H9 (cell line): ENCODE measurements around the gene SCN8A. TPM values are rescaled to one million over a fixed set of nuclear protein-coding genes. Genes with fewer than 3 reads are reported as not detected.

ENCODE experiments used
- DNase-seq: peaks from one replicate; pipeline ENCODE4 v3.0.0-alpha.2; 2017
- H2AFZ ChIP-seq: one replicate; pipeline ENCODE4 v1.6.1; 2013; ENCODE audit warnings: mild to moderate bottlenecking, low read length, control low read depth, moderate library complexity
- H2AK5ac ChIP-seq: 2 replicates; pipeline ENCODE4 v1.6.1; 2013; ENCODE audit warnings: low read length, control low read depth, mixed read lengths; ENCODE audit not compliant: insufficient read length
- H2BK120ac ChIP-seq: one replicate; pipeline ENCODE4 v1.6.1; 2013; ENCODE audit warnings: low read depth, mild to moderate bottlenecking, low read length, control low read depth, inconsistent platforms; ENCODE audit not compliant: poor library complexity, severe bottlenecking
- H2BK12ac ChIP-seq: 2 replicates; pipeline ENCODE4 v1.6.1; 2013; ENCODE audit warnings: low read length, control low read depth, mixed read lengths, low read depth; ENCODE audit not compliant: insufficient read length
- H2BK15ac ChIP-seq: 2 replicates; pipeline ENCODE4 v1.6.1; 2013; ENCODE audit warnings: low read depth, low read length, control low read depth
- H2BK20ac ChIP-seq: one replicate; pipeline ENCODE4 v1.6.1; 2013; ENCODE audit warnings: low read depth, mild to moderate bottlenecking, low read length, control low read depth, inconsistent platforms; ENCODE audit not compliant: poor library complexity, severe bottlenecking
- H2BK5ac ChIP-seq: 2 replicates; pipeline ENCODE4 v1.6.1; 2013; ENCODE audit warnings: low read length, control low read depth, mixed read lengths; ENCODE audit not compliant: insufficient read length
- H3K14ac ChIP-seq: 2 replicates; pipeline ENCODE4 v1.6.1; 2013; ENCODE audit warnings: low read length, control low read depth; ENCODE audit not compliant: insufficient read depth
- H3K18ac ChIP-seq: 2 replicates; pipeline ENCODE4 v1.6.1; 2013; ENCODE audit warnings: low read depth, mild to moderate bottlenecking, mixed read lengths, low read length, control low read depth; ENCODE audit not compliant: insufficient read length
- H3K23ac ChIP-seq: 2 replicates; pipeline ENCODE4 v1.6.1; 2013; ENCODE audit warnings: low read length, control low read depth, mixed read lengths, low read depth; ENCODE audit not compliant: insufficient read length
- H3K23me2 ChIP-seq: 2 replicates; pipeline ENCODE4 v1.6.1; 2013; ENCODE audit warnings: low read depth, mild to moderate bottlenecking, mixed read lengths, low read length, control low read depth; ENCODE audit not compliant: insufficient read length, poor library complexity, severe bottlenecking
- H3K27ac ChIP-seq: 2 replicates; pipeline ENCODE4 v1.5.1; 2013; ENCODE audit warnings: low read length, control low read depth, mixed read lengths, low read depth; ENCODE audit not compliant: insufficient read length
- H3K27me3 ChIP-seq: 2 replicates; pipeline ENCODE4 v1.6.1; 2013; ENCODE audit warnings: low read length, control low read depth, inconsistent platforms; ENCODE audit not compliant: insufficient read depth
- H3K4ac ChIP-seq: 2 replicates; pipeline ENCODE4 v1.6.1; 2013; ENCODE audit warnings: low read depth, mild to moderate bottlenecking, control low read depth, inconsistent platforms, low read length, moderate library complexity
- H3K4me1 ChIP-seq: 2 replicates; pipeline ENCODE4 v1.6.1; 2013; ENCODE audit warnings: low read length, control low read depth, inconsistent platforms; ENCODE audit not compliant: insufficient read depth
- H3K4me2 ChIP-seq: 2 replicates; pipeline ENCODE4 v1.6.1; 2013; ENCODE audit warnings: low read length, control low read depth, mixed read lengths; ENCODE audit not compliant: insufficient read length, insufficient read depth
- H3K56ac ChIP-seq: 2 replicates; pipeline ENCODE4 v1.6.1; 2013; ENCODE audit warnings: low read depth, mild to moderate bottlenecking, mixed read lengths, low read length, control low read depth; ENCODE audit not compliant: insufficient read length
- H3K79me1 ChIP-seq: 2 replicates; pipeline ENCODE4 v1.6.1; 2013; ENCODE audit warnings: low read depth, mild to moderate bottlenecking, moderate library complexity, low read length, control low read depth, inconsistent platforms; ENCODE audit not compliant: insufficient read depth, poor library complexity, severe bottlenecking
- H3K79me2 ChIP-seq: 2 replicates; pipeline ENCODE4 v1.6.1; 2013; ENCODE audit warnings: low read length, control low read depth, inconsistent platforms; ENCODE audit not compliant: insufficient read depth
- H3K9ac ChIP-seq: 2 replicates; pipeline ENCODE4 v1.6.1; 2013; ENCODE audit warnings: low read length, control low read depth, mixed read lengths; ENCODE audit not compliant: insufficient read length; ENCODE audit errors: extremely low read depth
- H3K9me3 ChIP-seq: one replicate; pipeline ENCODE4 v1.6.1; 2013; ENCODE audit warnings: low read depth, low read length, inconsistent platforms; ENCODE audit not compliant: control insufficient read depth
- H3T11ph ChIP-seq: one replicate; pipeline ENCODE4 v1.6.1; 2013; ENCODE audit warnings: mild to moderate bottlenecking, low read length, control low read depth, inconsistent platforms
- H4K20me1 ChIP-seq: one replicate; pipeline ENCODE4 v1.6.1; 2013; ENCODE audit not compliant: control insufficient read depth, insufficient read length, insufficient read depth
- H4K5ac ChIP-seq: 2 replicates; pipeline ENCODE4 v1.6.1; 2013; ENCODE audit warnings: low read depth, mild to moderate bottlenecking, mixed read lengths, low read length, control low read depth; ENCODE audit not compliant: insufficient read length
- H4K8ac ChIP-seq: replicated peaks from 2 replicates; pipeline ENCODE4 v1.6.1; 2013; ENCODE audit warnings: low read length, control low read depth, mixed read lengths, low read depth; ENCODE audit not compliant: insufficient read length
- H4K91ac ChIP-seq: 2 replicates; pipeline ENCODE4 v1.6.1; 2013; ENCODE audit warnings: low read depth, mild to moderate bottlenecking, moderate library complexity, mixed read lengths, low read length, control low read depth; ENCODE audit not compliant: insufficient read length
- H3K27ac Mint-ChIP-seq, 3 experiments: 2 replicates in 2 of 3; 3 replicates in 1 of 3; pipeline ENCODE4 v1.8.0; 2020 to 2021; ENCODE audit warnings: mixed read lengths in 3 of 3, mild to moderate bottlenecking in 1 of 3, moderate library complexity in 1 of 3
- H3K27me3 Mint-ChIP-seq: 2 replicates; pipeline ENCODE4 v1.8.0; 2021; ENCODE audit warnings: low read depth, mild to moderate bottlenecking, moderate library complexity, mixed read lengths
- H3K36me3 Mint-ChIP-seq, 3 experiments: 2 replicates in 2 of 3; 3 replicates in 1 of 3; pipeline ENCODE4 v1.8.0; 2020 to 2021; ENCODE audit warnings: low read depth in 3 of 3, mixed read lengths in 3 of 3; ENCODE audit not compliant: insufficient read depth in 1 of 3
- H3K4me1 Mint-ChIP-seq, 2 experiments: 2 replicates each; pipeline ENCODE4 v1.8.0; 2020; ENCODE audit warnings: mixed read lengths in 2 of 2
- H3K4me3 Mint-ChIP-seq, 2 experiments: 2 replicates in 1 of 2; 3 replicates in 1 of 2; pipeline ENCODE4 v1.8.0; 2020 to 2021; ENCODE audit warnings: mild to moderate bottlenecking in 2 of 2, mixed read lengths in 2 of 2, moderate library complexity in 1 of 2
- H3K9me3 Mint-ChIP-seq, 2 experiments: 2 replicates in 1 of 2; 3 replicates in 1 of 2; pipeline ENCODE4 v1.8.0; 2020; ENCODE audit warnings: mild to moderate bottlenecking in 2 of 2, mixed read lengths in 2 of 2, moderate library complexity in 1 of 2
- CTCF ChIP-seq: fragments of 200-600 bp; sonication (generic); conservative IDR thresholded peaks from 3 replicates; pipeline ENCODE4 v1.8.0; 2021; ENCODE audit warnings: antibody characterized with exemption, mild to moderate bottlenecking
- WGBS: extraction: QIAGEN DNeasy Blood & Tissue Kit; methylation state at CpG from one replicate; pipeline ENCODE4 v1.1.7; 2013; ENCODE audit warnings: missing lambda C conversion rate, low lambda C conversion rate, mixed read lengths; ENCODE audit not compliant: insufficient read length; ENCODE audit errors: extremely low coverage; 5-methylcytosine and 5-hydroxymethylcytosine counted together
- total RNA-seq: library from RNA; stranded (reverse); gene quantifications from 2 replicates; pipeline ENCODE4 v1.2.1, GENCODE V29; 2021

Gene SCN8A
- total RNA-seq, 1 experiment from 2014 or later = 15.2 TPM

DNA sequence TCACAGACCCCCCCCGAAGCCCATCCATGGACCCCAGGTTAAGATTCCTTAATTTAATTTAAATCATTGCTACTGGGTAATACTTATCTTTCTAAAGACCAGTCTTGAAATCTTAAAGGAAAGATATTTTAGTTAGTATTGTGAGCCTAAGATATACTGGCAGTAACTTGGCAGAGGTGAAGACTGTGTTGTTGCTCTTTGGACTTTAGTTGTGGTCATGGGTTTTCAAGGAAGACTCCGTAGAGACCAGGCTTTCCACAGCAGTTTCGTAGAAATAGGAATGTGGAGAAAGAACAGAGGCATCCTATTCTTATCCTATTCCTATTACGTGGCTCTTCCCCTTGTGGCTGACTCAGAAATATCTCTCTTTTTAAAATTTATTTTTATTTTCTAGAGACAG lies 99.0 kb downstream of the SCN8A start:
- Histone ChIP-seq H3K56ac (no peak overlapping the region), H3K9me3 (no peaks in the 10 kb centered on the region), H2BK5ac (no peak overlapping the region), H3T11ph (no peak overlapping the region), H3K23me2 (no peaks in the 10 kb centered on the region), H3K14ac (no peak overlapping the region), H3K27me3 (no peaks in the 10 kb centered on the region), H2AK5ac (no peak overlapping the region), H3K79me1 (no peaks in the 10 kb centered on the region), H3K23ac (no peak overlapping the region), H4K91ac (no peak overlapping the region), H3K9ac (no peak overlapping the region), H4K8ac (no peak overlapping the region), H4K5ac (no peak overlapping the region), H3K18ac (no peak overlapping the region), H3K4me2 (no peak overlapping the region), H2BK15ac (no peak overlapping the region), H2BK120ac (no peak overlapping the region), H4K20me1 (no peaks in the 10 kb centered on the region), H2AFZ (no peak overlapping the region), H2BK12ac (no peak overlapping the region), H3K4ac (no peak overlapping the region), H3K79me2 (no peaks in the 10 kb centered on the region), H3K4me1 (peaks cover 2% of the 10 kb centered on the region; the same call in 1 of the 2 replicates), H2BK20ac (no peak overlapping the region), H3K27ac (no peak overlapping the region)
- TF ChIP-seq CTCF = no peak
- Mint-ChIP-seq H3K27ac (no peak overlapping the region), H3K27me3 (no peaks in the 10 kb centered on the region), H3K36me3 (peaks cover 0 to 7% (median 0%) of the 10 kb centered on the region in 3 experiments; a peak in 1 of 7 replicates), H3K4me3 (no peak overlapping the region), H3K4me1 (peaks cover 14 to 15% of the 10 kb centered on the region in 2 experiments), H3K9me3 (no peaks in the 10 kb centered on the region)
- no peak for DNase-seq
- no CpG with 5 or more reads among the region's 4 CpGs for WGBS
